Central memory CD8-positive, alpha-beta T cell (primary cell): Measurements from ENCODE around the gene SPACDR.
A peak's percentile ranks its signal among the peaks of the same experiment; 100 is the strongest.

Source experiments
- ATAC-seq: fragments of 150-1000 bp; cut with Tn5 transposase; replicated peaks from 2 replicates; pipeline ENCODE4 v1.10.0; 2022; ENCODE audit warnings: mild to moderate bottlenecking, moderate FRiP score, moderate number of reproducible peaks; ENCODE audit not compliant: poor library complexity, severe bottlenecking; ENCODE audit errors: extremely low read depth
- DNase-seq, 2 donors: peaks; one replicate each; pipeline ENCODE4 v3.0.0; 2021; ENCODE audit warnings: low spot score in 2 of 2
- H3K27ac Mint-ChIP-seq: one replicate; pipeline ENCODE4 v1.8.0; 2022; ENCODE audit warnings: low read depth, mild to moderate bottlenecking, moderate library complexity, mixed read lengths
- H3K27me3 Mint-ChIP-seq: one replicate; pipeline ENCODE4 v1.8.0; 2022; ENCODE audit warnings: mixed read lengths
- H3K36me3 Mint-ChIP-seq: one replicate; pipeline ENCODE4 v1.8.0; 2022; ENCODE audit warnings: mild to moderate bottlenecking, moderate library complexity, mixed read lengths; ENCODE audit not compliant: insufficient read depth
- H3K4me1 Mint-ChIP-seq: one replicate; pipeline ENCODE4 v1.8.0; 2022; ENCODE audit warnings: mixed read lengths
- H3K4me3 Mint-ChIP-seq: one replicate; pipeline ENCODE4 v1.8.0; 2022; ENCODE audit warnings: mild to moderate bottlenecking, moderate library complexity, mixed read lengths
- H3K9me3 Mint-ChIP-seq: one replicate; pipeline ENCODE4 v1.8.0; 2022; ENCODE audit warnings: mixed read lengths

SPACDR gene

GRCh38 chr7:100482728-100483089 lies 18.6 kb upstream of the SPACDR start:
- no peaks in the 10 kb centered on the region for H3K27me3 Mint-ChIP-seq
- H3K9me3 Mint-ChIP-seq = no peaks in the 10 kb centered on the region
- H3K4me1 Mint-ChIP-seq = peaks cover 28% of the 10 kb centered on the region
- H3K4me3 Mint-ChIP-seq = peak overlapping the region; percentile 84
- DNase-seq (no peak), ATAC-seq (no peak)
- peaks cover 18% of the 10 kb centered on the region for H3K36me3 Mint-ChIP-seq
- H3K27ac Mint-ChIP-seq = no peak overlapping the region

- H3K4me3 Mint-ChIP-seq = peak overlapping the region; percentile 50
- H3K4me1 Mint-ChIP-seq = peaks cover 37% of the 10 kb centered on the region
- no peak overlapping the region for H3K27ac Mint-ChIP-seq
- DNase-seq (no peak), ATAC-seq (no peak)
- H3K9me3 Mint-ChIP-seq = no peaks in the 10 kb centered on the region
- H3K36me3 Mint-ChIP-seq = peaks cover 27% of the 10 kb centered on the region
- H3K27me3 Mint-ChIP-seq = no peaks in the 10 kb centered on the region
Observed at GRCh38 chr7:100481466-100481865, 17.4 kb upstream of the SPACDR start.

GRCh38 chr7:100478958-100479660 lies 15.0 kb upstream of the SPACDR start, which contains the start of gene TSC22D4:
Gene TSC22D4, minus strand, starts transcription at chr7:100479214. Its CDS starts 1,176 bp downstream, at chr7:100478038.
- H3K27ac Mint-ChIP-seq = peak within 1 kb of the TSS; percentile 92
- ATAC-seq (peak; percentile 78), DNase-seq (peak; percentile 88 to 92)
- H3K9me3 Mint-ChIP-seq = no peaks in the 10 kb centered on the region
- peaks cover 45% of the 10 kb centered on the region for H3K36me3 Mint-ChIP-seq
- H3K4me1 Mint-ChIP-seq = peaks cover 53% of the 10 kb centered on the region
- no peaks in the 10 kb centered on the region for H3K27me3 Mint-ChIP-seq
- H3K4me3 Mint-ChIP-seq = peak within 1 kb of the TSS; percentile 85

GRCh38 chr7:100477871-100478267 lies 13.8 kb upstream of the SPACDR start:
- DNase-seq (no peak), ATAC-seq (no peak)
- H3K4me1 Mint-ChIP-seq = peaks cover 64% of the 10 kb centered on the region
- H3K27ac Mint-ChIP-seq = peak overlapping the region; percentile 92
- H3K36me3 Mint-ChIP-seq = peaks cover 56% of the 10 kb centered on the region
- no peaks in the 10 kb centered on the region for H3K9me3 Mint-ChIP-seq
- peak overlapping the region; percentile 85 for H3K4me3 Mint-ChIP-seq
- no peaks in the 10 kb centered on the region for H3K27me3 Mint-ChIP-seq

GRCh38 chr7:100476903-100477870 lies 13.1 kb upstream of the SPACDR start:
- H3K27ac Mint-ChIP-seq = peak overlapping the region; percentile 92
- peaks cover 60% of the 10 kb centered on the region for H3K4me1 Mint-ChIP-seq
- no peak for ATAC-seq
- no peaks in the 10 kb centered on the region for H3K9me3 Mint-ChIP-seq
- no peaks in the 10 kb centered on the region for H3K27me3 Mint-ChIP-seq
- H3K4me3 Mint-ChIP-seq = peak overlapping the region; percentile 85
- peak in 1 of 2 donors; percentile 34 for DNase-seq
- peaks cover 58% of the 10 kb centered on the region for H3K36me3 Mint-ChIP-seq

- peaks cover 61% of the 10 kb centered on the region for H3K4me1 Mint-ChIP-seq
- ATAC-seq (no peak), DNase-seq (no peak)
- H3K4me3 Mint-ChIP-seq = peak overlapping the region; percentile 85
- H3K9me3 Mint-ChIP-seq = no peaks in the 10 kb centered on the region
- H3K36me3 Mint-ChIP-seq = peaks cover 59% of the 10 kb centered on the region
- no peaks in the 10 kb centered on the region for H3K27me3 Mint-ChIP-seq
- H3K27ac Mint-ChIP-seq = peak overlapping the region; percentile 92
Observed at GRCh38 chr7:100476101-100476780, 12.2 kb upstream of the SPACDR start.

- H3K4me3 Mint-ChIP-seq = peak overlapping the region; percentile 85
- no peaks in the 10 kb centered on the region for H3K9me3 Mint-ChIP-seq
- H3K36me3 Mint-ChIP-seq = peaks cover 62% of the 10 kb centered on the region
- DNase-seq (no peak), ATAC-seq (no peak)
- H3K27ac Mint-ChIP-seq = peak overlapping the region; percentile 92
- H3K4me1 Mint-ChIP-seq = peaks cover 60% of the 10 kb centered on the region
- H3K27me3 Mint-ChIP-seq = no peaks in the 10 kb centered on the region
Observed at GRCh38 chr7:100475549-100475948, 11.5 kb upstream of the SPACDR start.

GRCh38 chr7:100472854-100473499 lies 8.9 kb upstream of the SPACDR start:
- Mint-ChIP-seq H3K4me3 (no peak overlapping the region), H3K9me3 (no peaks in the 10 kb centered on the region), H3K27me3 (no peaks in the 10 kb centered on the region), H3K4me1 (peaks cover 51% of the 10 kb centered on the region), H3K36me3 (peaks cover 59% of the 10 kb centered on the region), H3K27ac (peak overlapping the region; percentile 83)
- ATAC-seq = no peak
- DNase-seq = no peak

GRCh38 chr7:100472121-100472851 lies 8.2 kb upstream of the SPACDR start:
- Mint-ChIP-seq H3K9me3 (no peaks in the 10 kb centered on the region), H3K4me1 (peaks cover 51% of the 10 kb centered on the region), H3K36me3 (peaks cover 57% of the 10 kb centered on the region), H3K27me3 (no peaks in the 10 kb centered on the region), H3K27ac (peak overlapping the region; percentile 84), H3K4me3 (no peak overlapping the region)
- DNase-seq = no peak
- ATAC-seq = no peak

GRCh38 chr7:100471021-100471420 lies 7.0 kb upstream of the SPACDR start:
- Mint-ChIP-seq H3K4me3 (no peak overlapping the region), H3K4me1 (peaks cover 43% of the 10 kb centered on the region), H3K27me3 (no peaks in the 10 kb centered on the region), H3K27ac (no peak overlapping the region), H3K36me3 (peaks cover 50% of the 10 kb centered on the region), H3K9me3 (no peaks in the 10 kb centered on the region)
- ATAC-seq (no peak), DNase-seq (no peak)

- no peaks in the 10 kb centered on the region for H3K27me3 Mint-ChIP-seq
- DNase-seq (peak; percentile 65 to 88), ATAC-seq (peak; percentile 80)
- H3K9me3 Mint-ChIP-seq = no peaks in the 10 kb centered on the region
- no peak overlapping the region for H3K4me3 Mint-ChIP-seq
- peaks cover 43% of the 10 kb centered on the region for H3K36me3 Mint-ChIP-seq
- H3K27ac Mint-ChIP-seq = no peak overlapping the region
- H3K4me1 Mint-ChIP-seq = peaks cover 28% of the 10 kb centered on the region
Observed at GRCh38 chr7:100469227-100470044, 5.4 kb upstream of the SPACDR start.
